Common myeloid progenitor, CD34-positive (primary cell): ENCODE results near the gene R3HDML.
A peak's percentile ranks its signal among the peaks of the same experiment; 100 is the strongest.

ENCODE experiments used
- CTCF ChIA-PET: fragments of 350-600 bp; sonication (Branson Sonifier 250); formaldehyde crosslinking; loops from one replicate; lab custom pipeline; 2021; ENCODE audit warnings: antibody characterized with exemption; lab: Charles Lee
- POLR2A ChIA-PET: fragments of 350-600 bp; sonication (Branson Sonifier 250); formaldehyde crosslinking; loops from one replicate; lab custom pipeline; 2021; ENCODE audit warnings: antibody characterized with exemption; lab: Charles Lee
- DNase-seq, 3 donors: peaks; one replicate each; pipeline versions ENCODE4 v3.0.0 to v3.0.0-alpha.2; 2013
- H3K27ac ChIP-seq, 2 experiments: 1 replicate in 1 of 2; 2 replicates in 1 of 2; pipeline ENCODE4 v1.7.0; 2013; ENCODE audit warnings: inconsistent platforms in 2 of 2, low read length in 2 of 2, mild to moderate bottlenecking in 2 of 2, low read depth in 1 of 2, moderate library complexity in 1 of 2; ENCODE audit not compliant: severe bottlenecking in 2 of 2, insufficient read depth in 1 of 2, poor library complexity in 1 of 2
- H3K27me3 ChIP-seq, 5 experiments: replicated peaks in 2 of 5; 1 replicate in 3 of 5; 2 replicates in 2 of 5; pipeline versions ENCODE4 v1.6.1 to v1.7.0; 2013; ENCODE audit warnings: low read length in 4 of 5, mild to moderate bottlenecking in 2 of 5, moderate library complexity in 2 of 5, inconsistent platforms in 1 of 5; ENCODE audit not compliant: insufficient read depth in 5 of 5, control insufficient read depth in 4 of 5
- H3K36me3 ChIP-seq, 4 experiments: 1 replicate in 2 of 4; 2 replicates in 2 of 4; pipeline versions ENCODE4 v1.6.1 to v1.7.0; 2013; ENCODE audit warnings: low read length in 3 of 4, control low read depth in 1 of 4, mild to moderate bottlenecking in 1 of 4; ENCODE audit not compliant: control insufficient read depth in 4 of 4, insufficient read depth in 4 of 4
- H3K4me1 ChIP-seq, 4 experiments: 1 replicate in 3 of 4; 2 replicates in 1 of 4; pipeline versions ENCODE4 v1.6.1 to v1.7.1; 2013; ENCODE audit warnings: low read length in 3 of 4, mild to moderate bottlenecking in 3 of 4, control low read depth in 1 of 4, inconsistent platforms in 1 of 4, moderate library complexity in 1 of 4; ENCODE audit not compliant: control insufficient read depth in 4 of 4, insufficient read depth in 4 of 4; ENCODE audit errors: control extremely low read depth in 1 of 4
- H3K4me3 ChIP-seq, 7 experiments: 1 replicate in 4 of 7; 2 replicates in 3 of 7; pipeline versions ENCODE4 v1.5.1 to v1.7.0; 2013; ENCODE audit warnings: mild to moderate bottlenecking in 7 of 7, low read length in 6 of 7, moderate library complexity in 6 of 7, inconsistent platforms in 2 of 7, low read depth in 2 of 7, control low read depth in 1 of 7; ENCODE audit not compliant: insufficient read depth in 4 of 7, control insufficient read depth in 1 of 7; ENCODE audit errors: extremely low read depth in 1 of 7
- H3K9me3 ChIP-seq, 5 experiments: 1 replicate in 4 of 5; 2 replicates in 1 of 5; pipeline versions ENCODE4 v1.6.1 to v1.7.1; 2013; ENCODE audit warnings: low read length in 4 of 5, mild to moderate bottlenecking in 2 of 5, inconsistent platforms in 1 of 5, low read depth in 1 of 5, moderate library complexity in 1 of 5; ENCODE audit not compliant: control insufficient read depth in 4 of 5, insufficient read depth in 2 of 5; ENCODE audit errors: control extremely low read depth in 1 of 5
- WGBS: methylation state at CpG from one replicate; pipeline ENCODE4 v1.1.5; 2013; ENCODE audit not compliant: insufficient coverage; 5-methylcytosine and 5-hydroxymethylcytosine counted together

R3HDML gene

DNA sequence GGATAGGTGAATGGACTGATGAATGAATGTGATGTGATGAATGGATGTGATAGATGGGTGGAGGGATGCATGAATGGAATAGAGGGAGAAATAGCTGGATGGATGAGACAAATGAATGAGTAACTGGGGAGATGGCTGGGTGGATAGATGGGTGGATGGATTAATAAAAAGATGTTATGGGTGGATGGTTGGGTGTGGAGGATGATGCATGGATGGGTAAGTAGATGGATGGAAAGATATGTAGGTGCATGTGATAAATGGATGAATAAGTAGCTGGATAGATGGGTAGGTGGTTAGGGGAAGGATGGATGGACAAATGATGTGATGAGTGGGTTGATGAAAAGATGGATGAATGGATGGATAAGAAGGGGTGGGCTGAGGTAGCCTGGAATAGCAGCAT is 23.4 kb downstream of the R3HDML start:
- no peak for DNase-seq
- CTCF ChIA-PET: no interaction called here
- Histone ChIP-seq H3K4me1 (no peaks in the 10 kb centered on the region), H3K9me3 (peaks cover 0 to 1% (median 0%) of the 10 kb centered on the region in 5 experiments), H3K27ac (no peak overlapping the region), H3K36me3 (no peaks in the 10 kb centered on the region), H3K27me3 (peaks cover 2 to 7% (median 5%) of the 10 kb centered on the region in 5 experiments), H3K4me3 (no peak overlapping the region)
- POLR2A ChIA-PET: no interaction called here

DNA sequence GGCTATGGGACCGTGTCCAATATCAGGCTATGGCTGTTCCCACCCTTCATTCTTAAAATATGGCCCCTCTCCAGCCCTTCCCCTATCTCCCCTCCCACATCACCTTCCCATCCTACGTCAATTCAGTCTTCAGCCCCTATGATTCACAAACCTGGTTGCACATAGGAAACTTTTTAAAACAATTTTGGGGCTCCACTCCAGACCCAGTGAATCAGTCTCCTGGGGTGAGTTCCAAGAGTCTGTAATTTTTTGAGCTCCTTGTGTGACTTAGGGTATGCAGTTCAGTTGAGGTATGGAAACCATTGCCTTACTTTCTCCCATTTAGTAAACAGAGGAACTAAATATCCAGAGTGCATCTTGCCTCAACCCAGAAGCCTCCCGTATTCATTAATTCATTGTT is 24.2 kb downstream of the R3HDML start:
- no peak overlapping the region for H3K4me3 ChIP-seq
- H3K9me3 ChIP-seq: peaks cover 0 to 1% (median 0%) of the 10 kb centered on the region in 5 experiments
- H3K4me1 ChIP-seq: no peaks in the 10 kb centered on the region
- DNase-seq: no peak
- POLR2A ChIA-PET: no interaction called here
- WGBS: 70% methylated on average over 2 of the region's 3 CpGs
- no peak overlapping the region for H3K27ac ChIP-seq
- peaks cover 2 to 7% (median 5%) of the 10 kb centered on the region in 5 experiments for H3K27me3 ChIP-seq
- H3K36me3 ChIP-seq: no peaks in the 10 kb centered on the region
- CTCF ChIA-PET: no interaction called here

GRCh38 chr20:44362466-44362940 is 25.7 kb downstream of the R3HDML start:
- peaks cover 2 to 5% (median 4%) of the 10 kb centered on the region in 5 experiments for H3K27me3 ChIP-seq
- H3K27ac ChIP-seq: no peak overlapping the region
- no peaks in the 10 kb centered on the region for H3K36me3 ChIP-seq
- H3K9me3 ChIP-seq: peaks cover 0 to 1% (median 0%) of the 10 kb centered on the region in 5 experiments
- 100% methylated on average over 2 of the region's 4 CpGs for WGBS
- H3K4me3 ChIP-seq: no peak overlapping the region
- ChIA-PET POLR2A (no interaction called here), CTCF (no interaction called here)
- DNase-seq: no peak
- no peaks in the 10 kb centered on the region for H3K4me1 ChIP-seq

- Histone ChIP-seq H3K4me3 (no peak overlapping the region), H3K27ac (no peak overlapping the region), H3K27me3 (peaks cover 0 to 5% (median 2%) of the 10 kb centered on the region in 5 experiments), H3K36me3 (no peaks in the 10 kb centered on the region), H3K9me3 (peaks cover 0 to 1% (median 0%) of the 10 kb centered on the region in 5 experiments), H3K4me1 (no peaks in the 10 kb centered on the region)
- WGBS: no CpG with 5 or more reads among the region's 4 CpGs
- CTCF ChIA-PET: interaction anchor here (1.9 kb wide), 1 partner anchor 22 kb away, joined by 6 read pairs; no protein-coding TSS in a partner anchor
- DNase-seq: no peak
- POLR2A ChIA-PET: no interaction called here
These were observed 27.2 kb downstream of the R3HDML start for GRCh38 chr20:44364068-44364467.

- Histone ChIP-seq H3K9me3 (peaks cover 0 to under 1% (median 0%) of the 10 kb centered on the region in 5 experiments), H3K4me3 (no peak overlapping the region), H3K27me3 (peaks cover 0 to 5% (median 2%) of the 10 kb centered on the region in 5 experiments), H3K4me1 (no peaks in the 10 kb centered on the region), H3K36me3 (no peaks in the 10 kb centered on the region), H3K27ac (no peak overlapping the region)
- ChIA-PET POLR2A (no interaction called here), CTCF (interaction anchor here (1.4 to 1.9 kb wide), 2 partner anchors 19 to 21 kb away, joined by 3 to 6 read pairs; no protein-coding TSS in a partner anchor)
- WGBS: 80% methylated on average over 2 of the region's 6 CpGs
- DNase-seq: no peak
These were observed 27.9 kb downstream of the R3HDML start for GRCh38 chr20:44364780-44365179.

DNA sequence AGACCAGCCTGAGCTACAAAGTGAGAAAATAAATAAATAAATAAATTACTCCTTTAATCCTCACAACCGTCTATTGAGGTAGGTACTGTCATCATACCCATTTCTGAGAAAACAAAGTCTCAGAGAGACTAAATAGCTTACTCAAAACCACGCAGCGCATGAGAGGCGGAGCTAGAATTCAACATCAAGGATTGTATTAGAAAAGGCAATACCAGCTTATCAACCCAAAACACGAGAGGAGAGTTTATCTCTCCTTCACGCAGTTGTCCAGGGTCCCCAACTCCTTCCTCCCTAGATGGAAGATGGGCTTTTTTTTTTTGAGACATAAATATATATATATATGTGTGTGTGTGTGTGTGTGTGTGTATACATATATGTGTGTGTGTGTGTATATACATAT is 30.9 kb downstream of the R3HDML start:
- H3K27ac ChIP-seq: no peak overlapping the region
- no peak overlapping the region for H3K4me3 ChIP-seq
- WGBS: 100% methylated on average over 1 of the region's 6 CpGs
- H3K36me3 ChIP-seq: no peaks in the 10 kb centered on the region
- H3K27me3 ChIP-seq: no peaks in the 10 kb centered on the region
- CTCF ChIA-PET: no interaction called here
- H3K9me3 ChIP-seq: no peaks in the 10 kb centered on the region
- peak in 2 of 3 donors; percentile 7 to 21 for DNase-seq
- H3K4me1 ChIP-seq: no peaks in the 10 kb centered on the region
- POLR2A ChIA-PET: no interaction called here

GRCh38 chr20:44370639-44371218 is 33.9 kb downstream of the R3HDML start:
- Histone ChIP-seq H3K4me1 (no peaks in the 10 kb centered on the region), H3K9me3 (no peaks in the 10 kb centered on the region), H3K4me3 (no peak overlapping the region), H3K36me3 (no peaks in the 10 kb centered on the region), H3K27me3 (no peaks in the 10 kb centered on the region), H3K27ac (no peak overlapping the region)
- CTCF ChIA-PET: no interaction called here
- DNase-seq: no peak
- POLR2A ChIA-PET: no interaction called here
- WGBS: 89% methylated on average over 5 of the region's 9 CpGs
